OCI-LY3 (cell line): ENCODE measurements around the gene RPS25.
"Not testable (repeated sequence)": the region's sequence is repeated elsewhere in the genome, so short reads cannot be mapped to it uniquely, and the experiment has no call there.

Source experiments
- CTCF ChIP-seq: fragments of 200-600, 300-600 bp; sonication (generic); IDR thresholded peaks from 2 replicates; pipeline ENCODE4 v1.5.1; 2014; ENCODE audit warnings: antibody characterized with exemption, low read length, low read depth
- EZH2phosphoT487 ChIP-seq: fragments of 200-600 bp; shearing (Covaris generic); IDR thresholded peaks from 2 replicates; pipeline ENCODE4 v1.6.1; 2018; ENCODE audit warnings: antibody characterized with exemption, mixed run types, low read depth

- not testable (repeated sequence) for TF ChIP-seq CTCF, EZH2phosphoT487
Measured at GRCh38 chr11:119059128-119059527, 41.0 kb upstream of the RPS25 start.
